PC-9 (cell line): ENCODE results near the gene ASIP. TPM values are rescaled to one million over a fixed set of nuclear protein-coding genes. Genes with fewer than 3 reads are reported as not detected.
"Not testable (repeated sequence)": the region's sequence is repeated elsewhere in the genome, so short reads cannot be mapped to it uniquely, and the experiment has no call there.

Experiments
- BruUV-seq: library from RNA; stranded (reverse); fragments of 400-500 nt; replicated peaks from 2 replicates; lab custom pipeline; 2021; lab: Mats Ljungman, UMichigan
- CTCF ChIA-PET: fragments of 300-600 bp; sonication (Branson Sonifier 250); formaldehyde crosslinking; loops from one replicate; lab custom pipeline; 2022; ENCODE audit warnings: antibody characterized with exemption; lab: Charles Lee
- POLR2A ChIA-PET: fragments of 300-600 bp; sonication (Branson Sonifier 250); formaldehyde crosslinking; loops from one replicate; lab custom pipeline; 2022; ENCODE audit warnings: antibody characterized with exemption; ENCODE audit not compliant: unreplicated experiment; lab: Charles Lee
- DNase-seq, 2 experiments: peaks; one replicate each; pipeline versions ENCODE4 v3.0.0 to v3.0.0-alpha.2; 2015 to 2022; ENCODE audit warnings: mixed read lengths in 1 of 2
- H2AFZ ChIP-seq: fragments of 200-600 bp; sonication (generic); 2 replicates; pipeline ENCODE4 v1.8.1; 2017; ENCODE audit warnings: antibody characterized with exemption
- H3F3A ChIP-seq: fragments of 200-600 bp; sonication (generic); 2 replicates; pipeline ENCODE4 v1.8.1; 2017; ENCODE audit warnings: antibody characterized with exemption, mild to moderate bottlenecking, low read depth; ENCODE audit not compliant: insufficient read depth
- H3K27ac ChIP-seq: fragments of 200-600 bp; sonication (generic); 2 replicates; pipeline ENCODE4 v1.6.1; 2016; ENCODE audit warnings: mixed run types
- H3K27me3 ChIP-seq: fragments of 200-600 bp; sonication (generic); 2 replicates; pipeline ENCODE4 v1.6.1; 2016; ENCODE audit warnings: low read depth, mixed run types; ENCODE audit not compliant: insufficient read depth
- H3K36me3 ChIP-seq: fragments of 200-600 bp; sonication (generic); 2 replicates; pipeline ENCODE4 v1.6.1; 2016; ENCODE audit warnings: low read depth, mixed run types
- H3K4me1 ChIP-seq: fragments of 200-600 bp; sonication (generic); replicated peaks from 2 replicates; pipeline ENCODE4 v1.6.1; 2016; ENCODE audit warnings: mixed run types; ENCODE audit not compliant: insufficient read depth
- H3K4me2 ChIP-seq: fragments of 200-600 bp; sonication (generic); 2 replicates; pipeline ENCODE4 v1.6.1; 2017; ENCODE audit warnings: mixed run types
- H3K4me3 ChIP-seq: fragments of 200-600 bp; sonication (generic); 2 replicates; pipeline ENCODE4 v1.6.1; 2016; ENCODE audit warnings: mixed run types
- H3K79me2 ChIP-seq: fragments of 200-600 bp; sonication (generic); 2 replicates; pipeline ENCODE4 v1.6.1; 2017; ENCODE audit warnings: low read depth, mixed run types
- H3K9me2 ChIP-seq: fragments of 200-600 bp; sonication (generic); 2 replicates; pipeline ENCODE4 v1.8.1; 2017; ENCODE audit warnings: mild to moderate bottlenecking; ENCODE audit not compliant: insufficient read depth
- H3K9me3 ChIP-seq: fragments of 200-600 bp; sonication (generic); 2 replicates; pipeline ENCODE4 v1.8.1; 2016; ENCODE audit warnings: low read depth; ENCODE audit not compliant: insufficient read depth
- H4K20me1 ChIP-seq: fragments of 200-600 bp; sonication (generic); 2 replicates; pipeline ENCODE4 v1.8.1; 2017; ENCODE audit not compliant: insufficient read depth
- CTCF ChIP-seq: fragments of 200-600 bp; sonication (generic); conservative IDR thresholded peaks from 2 replicates; pipeline ENCODE4 v1.6.1; 2017; ENCODE audit warnings: mixed run types, antibody characterized with exemption, mild to moderate bottlenecking, moderate library complexity
- EZH2 ChIP-seq: fragments of 200-600 bp; sonication (generic); IDR thresholded peaks from 2 replicates; pipeline ENCODE4 v1.8.0; 2017; ENCODE audit warnings: antibody characterized with exemption, low read depth
- intact Hi-C: fragments of 100-400 bp; cut with micrococcal nuclease; formaldehyde crosslinking; loops from one replicate; pipeline ENCODE4 v1.10.0; 2022; ENCODE audit not compliant: unreplicated experiment
- total RNA-seq: library from RNA; stranded (reverse); gene quantifications from 2 replicates; pipeline ENCODE4 v1.2.3, GENCODE V29; 2021

Gene ASIP
- total RNA-seq, 1 experiment from 2014 or later = not detected

GRCh38 chr20:34200023-34200422, 41.2 kb upstream of the ASIP start:
- intact Hi-C loops = no loop called here
- ChIA-PET CTCF (no interaction called here), POLR2A (no interaction called here)
- H3F3A ChIP-seq = no peaks in the 10 kb centered on the region
- H3K27me3 ChIP-seq = no peaks in the 10 kb centered on the region
- no peak for TF ChIP-seq CTCF
- no peak for TF ChIP-seq EZH2
- no peak overlapping the region for H2AFZ ChIP-seq
- H3K79me2 ChIP-seq = no peaks in the 10 kb centered on the region
- no peak for DNase-seq
- no peaks in the 10 kb centered on the region for H3K9me2 ChIP-seq
- no peak overlapping the region for H3K4me2 ChIP-seq
- no peaks in the 10 kb centered on the region for H3K36me3 ChIP-seq
- H4K20me1 ChIP-seq = no peaks in the 10 kb centered on the region
- no peaks in the 10 kb centered on the region for H3K9me3 ChIP-seq
- H3K27ac ChIP-seq = no peak overlapping the region
- BruUV-seq = no TSS peak
- H3K4me1 ChIP-seq = no peaks in the 10 kb centered on the region
- H3K4me3 ChIP-seq = no peak overlapping the region

GRCh38 chr20:34201531-34201930, 39.7 kb upstream of the ASIP start:
- Histone ChIP-seq H3K9me2 (no peaks in the 10 kb centered on the region), H3K4me2 (no peak overlapping the region), H3K9me3 (no peaks in the 10 kb centered on the region), H3K27me3 (no peaks in the 10 kb centered on the region), H4K20me1 (no peaks in the 10 kb centered on the region), H3K36me3 (no peaks in the 10 kb centered on the region), H3K4me3 (no peak overlapping the region), H3F3A (no peaks in the 10 kb centered on the region), H3K4me1 (no peaks in the 10 kb centered on the region), H3K79me2 (no peaks in the 10 kb centered on the region), H3K27ac (no peak overlapping the region), H2AFZ (no peak overlapping the region)
- ChIA-PET CTCF (no interaction called here), POLR2A (no interaction called here)
- intact Hi-C loops = no loop called here
- no peak for DNase-seq
- no TSS peak for BruUV-seq
- no peak for TF ChIP-seq CTCF
- no peak for TF ChIP-seq EZH2

- H4K20me1 ChIP-seq, H3K9me2 ChIP-seq, intact Hi-C loops, BruUV-seq, DNase-seq, H3K27me3 ChIP-seq, H3K4me2 ChIP-seq, H2AFZ ChIP-seq, H3K36me3 ChIP-seq, H3K4me3 ChIP-seq, H3F3A ChIP-seq, CTCF ChIA-PET, H3K9me3 ChIP-seq, H3K27ac ChIP-seq, H3K4me1 ChIP-seq, H3K79me2 ChIP-seq: not testable (repeated sequence)
- POLR2A ChIA-PET = interaction anchor here (0.7 kb wide), 1 partner anchor 942 kb away, joined by 4 read pairs; the partner anchor contains the start of gene EDEM2
Observed at GRCh38 chr20:34205172-34205880, 35.9 kb upstream of the ASIP start.

- no peak for TF ChIP-seq EZH2
- no peak for TF ChIP-seq CTCF
- no peaks in the 10 kb centered on the region for H4K20me1 ChIP-seq
- H3K27ac ChIP-seq = no peak overlapping the region
- H2AFZ ChIP-seq = no peak overlapping the region
- H3K4me1 ChIP-seq = no peaks in the 10 kb centered on the region
- intact Hi-C loops = no loop called here
- no peaks in the 10 kb centered on the region for H3K36me3 ChIP-seq
- peaks cover 9% of the 10 kb centered on the region for H3K9me3 ChIP-seq
- no peak overlapping the region for H3K4me2 ChIP-seq
- BruUV-seq = no TSS peak
- DNase-seq = no peak
- H3K4me3 ChIP-seq = no peak overlapping the region
- H3K27me3 ChIP-seq = no peaks in the 10 kb centered on the region
- POLR2A ChIA-PET = no interaction called here
- H3K79me2 ChIP-seq = no peaks in the 10 kb centered on the region
- H3F3A ChIP-seq = no peaks in the 10 kb centered on the region
- CTCF ChIA-PET = no interaction called here
- H3K9me2 ChIP-seq = no peaks in the 10 kb centered on the region
Observed at GRCh38 chr20:34209111-34209510, 32.1 kb upstream of the ASIP start.
